ENCODE results near the gene RGS12.

RGS12 gene

GRCh38 chr4:3336382-3337356 is 43.8 kb downstream of the RGS12 start:
- DNase-seq = no peak

- DNase-seq = no peak
These were observed 44.5 kb downstream of the RGS12 start for GRCh38 chr4:3337357-3337732.

GRCh38 chr4:3337811-3338210 is 45.0 kb downstream of the RGS12 start:
- DNase-seq = no peak

GRCh38 chr4:3338321-3338838 is 45.6 kb downstream of the RGS12 start:
- DNase-seq = no peak

- DNase-seq = no peak
These were observed 46.2 kb downstream of the RGS12 start for GRCh38 chr4:3338976-3339531.

DNA sequence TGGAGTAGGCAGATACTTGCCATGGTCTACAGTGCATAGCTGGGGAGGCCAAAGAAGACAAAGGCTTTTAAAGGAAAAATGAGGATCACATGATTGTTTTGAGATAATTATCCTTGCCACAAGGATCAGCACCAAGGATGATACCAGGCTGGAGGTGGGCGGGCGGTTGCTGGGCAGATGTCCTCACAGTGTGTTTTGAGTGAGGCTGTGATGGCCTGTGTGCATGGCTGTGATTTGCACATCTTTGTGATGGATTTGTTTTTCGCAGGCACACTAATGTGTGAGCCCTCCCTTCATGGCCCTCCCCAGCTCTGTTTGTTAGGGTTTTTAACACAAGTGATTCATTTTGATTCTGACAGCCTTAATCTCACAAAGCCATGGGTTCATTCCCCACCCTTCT is 46.8 kb downstream of the RGS12 start:
- DNase-seq = no peak

DNA sequence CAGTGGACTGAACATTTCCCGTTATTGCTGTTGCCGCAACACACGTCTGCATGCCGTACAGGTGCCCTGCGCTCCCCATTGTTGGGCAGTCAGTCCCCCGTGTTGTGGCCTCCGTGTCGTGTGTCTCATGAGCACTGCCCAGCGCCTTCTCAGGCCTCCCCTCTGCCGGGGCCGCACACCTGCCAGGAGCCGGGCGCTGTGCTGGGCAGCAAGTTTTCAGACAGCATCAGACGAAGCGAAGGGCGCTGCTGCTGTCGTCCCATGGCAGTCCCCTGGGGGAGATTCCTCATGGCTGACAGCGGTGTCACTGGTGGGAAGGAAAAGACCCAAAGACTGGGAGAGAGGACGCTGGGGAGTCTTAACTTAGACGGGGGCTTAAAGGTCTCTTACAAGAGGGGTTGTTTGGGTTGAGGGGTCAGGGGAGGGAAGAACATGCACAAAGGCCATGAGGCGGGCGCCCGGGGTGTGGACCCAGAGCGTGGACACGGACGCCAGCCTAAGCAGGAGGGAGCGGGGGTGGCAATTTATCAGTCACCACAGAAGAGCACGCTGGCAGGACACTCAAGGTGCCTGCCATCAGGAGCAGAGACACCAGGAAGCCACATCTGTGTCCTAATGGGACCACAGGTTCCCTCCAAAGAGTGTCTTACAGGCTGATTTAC is 47.3 kb downstream of the RGS12 start:
- DNase-seq = no peak

GRCh38 chr4:3340700-3341083 is 47.9 kb downstream of the RGS12 start:
- no peak for DNase-seq

- DNase-seq = no peak
These were observed 48.9 kb downstream of the RGS12 start for GRCh38 chr4:3341760-3342159.

DNA sequence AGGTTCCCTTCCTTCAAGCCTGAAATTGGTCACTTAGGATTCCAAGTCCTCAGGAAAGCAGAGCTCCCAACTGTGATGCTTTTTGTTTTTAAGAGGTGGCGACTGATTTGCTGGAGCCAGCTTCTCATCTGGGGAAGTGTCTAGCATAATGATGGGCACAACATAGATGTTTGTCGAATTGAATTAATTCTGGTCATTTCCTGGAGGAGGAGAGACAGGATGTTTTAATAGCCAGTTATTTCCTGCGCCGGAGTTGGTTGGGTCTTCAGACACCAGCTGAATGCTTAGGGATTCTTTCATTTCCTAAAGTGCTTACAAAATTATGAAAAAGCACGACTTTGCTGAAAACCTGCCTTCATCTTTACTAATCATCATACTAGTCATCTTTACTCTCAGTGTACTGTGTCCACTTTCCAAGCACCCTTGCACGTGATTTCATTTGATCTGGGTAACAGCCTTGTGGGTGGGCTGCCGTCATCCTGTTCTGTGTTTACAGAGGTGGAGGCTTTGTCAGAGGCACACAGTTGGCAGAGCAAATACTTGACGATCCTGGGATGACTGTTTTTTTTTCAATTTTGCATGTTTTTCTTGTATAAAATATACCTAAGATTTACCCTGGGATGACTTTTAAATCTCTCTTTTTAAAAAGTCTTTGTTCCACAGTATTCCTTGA is 49.5 kb downstream of the RGS12 start:
- DNase-seq = no peak
